ENCODE results near the gene BMP15. TPM values are rescaled to one million over a fixed set of nuclear protein-coding genes. Genes with fewer than 3 reads are reported as not detected.

Gene BMP15
- total RNA-seq, 1 donor from 2014 or later = not detected

DNA sequence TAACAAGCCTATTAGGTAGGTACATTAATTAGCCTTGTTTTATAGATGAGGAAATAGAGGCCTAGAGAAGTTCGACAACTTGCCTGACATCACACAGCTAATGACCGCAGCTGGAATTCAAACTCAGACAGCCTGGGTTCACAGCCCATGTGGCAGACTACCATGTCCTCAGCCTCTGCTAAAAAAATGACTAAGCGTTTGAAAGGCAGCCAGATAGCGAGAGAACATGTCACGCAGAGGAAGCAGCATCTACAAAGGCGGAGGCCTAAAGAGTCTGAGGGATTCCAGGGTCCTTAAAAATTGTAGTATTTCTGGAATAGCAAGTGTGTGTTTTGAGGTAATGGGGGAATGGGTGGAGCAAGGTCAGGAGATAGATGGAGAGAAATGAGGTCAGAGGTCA, 33.2 kb upstream of the BMP15 start:
- no peaks in the 10 kb centered on the region for H3K27me3 ChIP-seq
- no peaks in the 10 kb centered on the region for H3K36me3 ChIP-seq
- DNase-seq (ENCODE audit: low spot score in 2 of 2) = no peak
- intact Hi-C loops (cut with DNase I) = no loop called here
- TF ChIP-seq, protein P1, sequence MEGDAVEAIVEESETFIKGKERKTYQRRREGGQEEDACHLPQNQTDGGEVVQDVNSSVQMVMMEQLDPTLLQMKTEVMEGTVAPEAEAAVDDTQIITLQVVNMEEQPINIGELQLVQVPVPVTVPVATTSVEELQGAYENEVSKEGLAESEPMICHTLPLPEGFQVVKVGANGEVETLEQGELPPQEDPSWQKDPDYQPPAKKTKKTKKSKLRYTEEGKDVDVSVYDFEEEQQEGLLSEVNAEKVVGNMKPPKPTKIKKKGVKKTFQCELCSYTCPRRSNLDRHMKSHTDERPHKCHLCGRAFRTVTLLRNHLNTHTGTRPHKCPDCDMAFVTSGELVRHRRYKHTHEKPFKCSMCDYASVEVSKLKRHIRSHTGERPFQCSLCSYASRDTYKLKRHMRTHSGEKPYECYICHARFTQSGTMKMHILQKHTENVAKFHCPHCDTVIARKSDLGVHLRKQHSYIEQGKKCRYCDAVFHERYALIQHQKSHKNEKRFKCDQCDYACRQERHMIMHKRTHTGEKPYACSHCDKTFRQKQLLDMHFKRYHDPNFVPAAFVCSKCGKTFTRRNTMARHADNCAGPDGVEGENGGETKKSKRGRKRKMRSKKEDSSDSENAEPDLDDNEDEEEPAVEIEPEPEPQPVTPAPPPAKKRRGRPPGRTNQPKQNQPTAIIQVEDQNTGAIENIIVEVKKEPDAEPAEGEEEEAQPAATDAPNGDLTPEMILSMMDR (IDR thresholded peaks at IDR 0.05) = no peak
- no peak overlapping the region for H3K27ac ChIP-seq
- H3K4me1 ChIP-seq = no peaks in the 10 kb centered on the region
- no peak overlapping the region for H3K4me3 ChIP-seq
- no peaks in the 10 kb centered on the region for H3K9me3 ChIP-seq

GRCh38 chrX:50881028-50881427, 29.5 kb upstream of the BMP15 start:
- Histone ChIP-seq H3K27ac (no peak overlapping the region), H3K4me1 (no peaks in the 10 kb centered on the region), H3K9me3 (no peaks in the 10 kb centered on the region), H3K36me3 (no peaks in the 10 kb centered on the region), H3K27me3 (no peaks in the 10 kb centered on the region), H3K4me3 (no peak overlapping the region)
- intact Hi-C loops (cut with DNase I) = no loop called here
- no peak for DNase-seq (ENCODE audit: low spot score in 2 of 2)
- TF ChIP-seq, protein P1 (IDR thresholded peaks at IDR 0.05) = no peak

DNA sequence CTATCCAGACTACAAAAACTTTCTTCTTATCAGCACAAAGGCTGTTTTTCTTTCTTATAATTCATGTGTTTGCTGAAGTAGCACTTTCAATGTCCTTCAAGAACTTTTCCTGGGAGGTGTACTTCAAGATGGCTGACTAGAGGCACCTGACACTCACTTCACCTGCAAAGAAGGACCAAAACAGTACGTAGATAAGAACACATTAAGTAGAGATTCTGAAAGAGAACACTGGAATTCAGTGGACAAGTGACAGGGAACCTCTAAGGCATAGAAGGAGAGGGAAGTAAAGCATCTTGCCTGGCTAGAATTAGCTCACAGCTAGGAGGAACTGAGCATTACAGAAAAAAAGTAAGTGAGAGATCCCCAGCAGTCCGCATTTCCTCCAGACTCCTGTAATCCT, 21.7 kb upstream of the BMP15 start:
- no peaks in the 10 kb centered on the region for H3K27me3 ChIP-seq
- no peaks in the 10 kb centered on the region for H3K36me3 ChIP-seq
- H3K4me3 ChIP-seq = no peak overlapping the region
- no peak overlapping the region for H3K27ac ChIP-seq
- H3K4me1 ChIP-seq = no peaks in the 10 kb centered on the region
- peaks cover 0 to 12% of the 10 kb centered on the region in 2 donors for H3K9me3 ChIP-seq
- TF ChIP-seq, protein P1 (IDR thresholded peaks at IDR 0.05) = no peak
- intact Hi-C loops (cut with DNase I) = no loop called here
- no peak for DNase-seq (ENCODE audit: low spot score in 2 of 2)

GRCh38 chrX:50889582-50889981, 21.0 kb upstream of the BMP15 start:
- no peak overlapping the region for H3K4me3 ChIP-seq
- no peaks in the 10 kb centered on the region for H3K4me1 ChIP-seq
- no peaks in the 10 kb centered on the region for H3K27me3 ChIP-seq
- no peak overlapping the region for H3K27ac ChIP-seq
- no peak for DNase-seq (ENCODE audit: low spot score in 2 of 2)
- peaks cover 0 to 12% of the 10 kb centered on the region in 2 donors for H3K9me3 ChIP-seq
- intact Hi-C loops (cut with DNase I) = no loop called here
- H3K36me3 ChIP-seq = no peaks in the 10 kb centered on the region
- TF ChIP-seq, protein P1 (IDR thresholded peaks at IDR 0.05) = no peak

DNA sequence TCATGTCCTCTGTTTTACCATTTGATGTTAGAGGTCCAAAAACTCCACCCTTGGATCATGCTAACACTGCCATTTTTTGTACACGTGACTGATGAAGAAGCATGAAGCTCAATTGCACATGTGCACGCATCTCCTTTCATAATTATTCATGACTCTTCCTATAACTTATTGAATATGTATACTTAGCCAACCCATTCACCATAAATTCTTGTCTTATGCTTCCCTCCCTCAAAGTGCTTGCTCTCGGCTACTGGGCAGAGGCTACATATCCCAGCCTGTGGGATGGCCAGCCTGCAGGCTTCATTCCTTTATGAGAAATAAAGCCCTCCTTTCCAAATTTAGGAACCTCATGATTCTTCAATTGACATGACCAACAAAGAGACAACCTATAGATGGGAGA, 17.5 kb upstream of the BMP15 start:
- intact Hi-C loops (cut with DNase I) = no loop called here
- DNase-seq (ENCODE audit: low spot score in 2 of 2) = no peak
- H3K36me3 ChIP-seq = no peaks in the 10 kb centered on the region
- TF ChIP-seq, protein P1 (IDR thresholded peaks at IDR 0.05) = no peak
- peaks cover 0 to 12% of the 10 kb centered on the region in 2 donors for H3K9me3 ChIP-seq
- H3K4me1 ChIP-seq = no peaks in the 10 kb centered on the region
- no peak overlapping the region for H3K4me3 ChIP-seq
- H3K27ac ChIP-seq = no peak overlapping the region
- no peaks in the 10 kb centered on the region for H3K27me3 ChIP-seq

DNA sequence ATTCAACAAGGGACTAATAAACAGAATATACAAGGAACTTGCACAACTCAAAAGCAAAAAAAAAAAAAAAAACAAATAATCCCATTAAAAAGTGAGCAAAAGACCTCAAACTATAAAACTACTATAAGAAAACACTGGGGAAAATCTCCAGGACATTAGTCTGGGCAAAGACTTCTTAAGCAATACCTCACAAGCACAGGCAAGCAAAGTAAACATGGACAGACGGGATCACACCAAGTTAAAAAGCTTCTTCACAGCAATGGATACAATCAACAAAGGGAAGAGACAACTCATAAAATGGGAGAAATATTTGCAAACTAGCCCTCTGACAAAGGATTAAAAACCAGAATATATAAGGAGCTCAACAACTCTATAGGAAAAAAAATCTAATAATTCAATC, 17.1 kb upstream of the BMP15 start:
- intact Hi-C loops (cut with DNase I) = no loop called here
- H3K9me3 ChIP-seq = peaks cover 0 to 12% of the 10 kb centered on the region in 2 donors
- no peak overlapping the region for H3K27ac ChIP-seq
- no peaks in the 10 kb centered on the region for H3K4me1 ChIP-seq
- no peak overlapping the region for H3K4me3 ChIP-seq
- no peak for DNase-seq (ENCODE audit: low spot score in 2 of 2)
- TF ChIP-seq, protein P1 (IDR thresholded peaks at IDR 0.05) = no peak
- H3K36me3 ChIP-seq = no peaks in the 10 kb centered on the region
- no peaks in the 10 kb centered on the region for H3K27me3 ChIP-seq
